CD4-positive, alpha-beta T cell treated with Interleukin-21 for 1 hour (primary cell): ENCODE results near the gene RYR3.
"Not testable (repeated sequence)": the region's sequence is repeated elsewhere in the genome, so short reads cannot be mapped to it uniquely, and the experiment has no call there.

ENCODE experiments used
- DNase-seq: peaks from one replicate; pipeline ENCODE4 v3.0.0-alpha.2; 2020

RYR3 gene

DNA sequence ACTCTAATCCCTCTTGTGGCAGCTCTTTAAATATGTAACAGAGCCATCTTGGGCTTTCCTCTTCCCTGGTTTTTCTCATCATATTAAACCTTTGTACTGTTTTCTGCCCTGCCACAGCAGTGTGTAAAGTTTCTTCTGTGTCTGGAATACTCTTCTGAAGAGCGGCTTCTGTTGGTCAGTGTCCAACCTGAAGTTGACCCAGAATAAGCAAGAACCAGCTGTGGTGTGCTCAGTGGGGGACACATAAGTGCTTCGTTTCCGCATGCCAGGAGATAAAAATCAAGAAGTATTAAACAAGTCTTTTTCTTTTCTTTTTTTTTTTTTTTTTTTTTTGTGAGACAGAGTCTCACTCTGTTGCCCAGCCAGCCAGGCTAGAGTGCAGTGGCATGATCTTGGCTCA, 484.3 kb downstream of the RYR3 start:
- no peak for DNase-seq

DNA sequence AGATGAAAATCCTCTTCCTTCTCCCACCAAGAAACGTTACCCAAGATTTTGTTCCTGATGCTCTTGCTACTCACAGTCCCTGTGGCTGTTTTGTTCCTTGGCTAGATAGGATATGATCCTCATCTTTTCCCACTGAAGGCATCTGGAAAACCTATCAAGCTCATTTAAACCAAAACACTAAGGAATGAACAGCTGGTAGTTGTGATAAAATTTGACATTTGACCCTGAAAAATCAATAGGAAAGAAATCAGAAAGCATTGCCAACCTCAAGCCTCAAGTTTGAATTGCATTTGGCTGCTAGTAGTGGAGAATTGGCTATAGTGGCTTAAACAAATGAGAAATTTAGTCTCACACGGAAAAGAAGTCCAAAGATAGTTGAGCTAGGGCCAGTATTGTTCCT, 486.9 kb downstream of the RYR3 start:
- DNase-seq, result no peak

DNA sequence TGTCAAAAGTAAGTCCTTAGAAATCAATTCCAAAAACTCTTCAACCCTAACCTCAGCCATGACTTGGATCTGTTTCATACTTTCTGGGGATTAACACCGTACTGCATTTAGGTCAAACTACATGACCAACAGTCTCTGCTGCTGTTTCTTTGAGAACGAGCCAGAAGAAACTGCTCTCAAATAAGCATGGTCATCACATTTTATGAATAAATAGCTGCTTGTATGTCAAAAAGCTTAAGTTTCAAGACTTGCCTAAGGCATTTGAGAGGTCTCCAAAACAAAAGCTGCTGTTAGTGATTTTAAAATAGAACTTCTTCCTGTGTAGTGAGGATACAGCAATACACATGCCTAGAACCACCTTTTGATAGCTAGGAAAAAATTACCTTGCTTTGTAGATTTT, 491.2 kb downstream of the RYR3 start:
- DNase-seq, result no peak

DNA sequence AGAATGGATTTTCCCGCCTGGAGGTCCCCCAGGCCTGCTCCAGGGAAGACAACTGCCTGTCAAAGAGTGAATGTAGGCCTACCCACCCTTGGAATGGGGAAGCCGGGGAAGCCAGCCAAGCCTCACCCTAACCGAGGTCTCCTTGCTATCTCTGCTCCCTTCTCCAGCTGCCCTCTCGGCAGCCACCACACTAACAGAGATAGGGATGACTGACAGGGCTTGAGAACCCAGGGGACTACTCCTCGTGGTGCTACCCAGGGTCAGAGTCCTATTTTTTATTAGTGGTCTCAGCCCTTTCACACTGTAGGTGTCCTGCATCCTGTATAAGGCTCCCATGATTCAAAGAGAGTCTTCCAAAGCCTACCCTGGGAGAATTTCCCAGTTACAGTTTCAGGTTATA, 496.9 kb downstream of the RYR3 start:
- DNase-seq, result no peak

DNA sequence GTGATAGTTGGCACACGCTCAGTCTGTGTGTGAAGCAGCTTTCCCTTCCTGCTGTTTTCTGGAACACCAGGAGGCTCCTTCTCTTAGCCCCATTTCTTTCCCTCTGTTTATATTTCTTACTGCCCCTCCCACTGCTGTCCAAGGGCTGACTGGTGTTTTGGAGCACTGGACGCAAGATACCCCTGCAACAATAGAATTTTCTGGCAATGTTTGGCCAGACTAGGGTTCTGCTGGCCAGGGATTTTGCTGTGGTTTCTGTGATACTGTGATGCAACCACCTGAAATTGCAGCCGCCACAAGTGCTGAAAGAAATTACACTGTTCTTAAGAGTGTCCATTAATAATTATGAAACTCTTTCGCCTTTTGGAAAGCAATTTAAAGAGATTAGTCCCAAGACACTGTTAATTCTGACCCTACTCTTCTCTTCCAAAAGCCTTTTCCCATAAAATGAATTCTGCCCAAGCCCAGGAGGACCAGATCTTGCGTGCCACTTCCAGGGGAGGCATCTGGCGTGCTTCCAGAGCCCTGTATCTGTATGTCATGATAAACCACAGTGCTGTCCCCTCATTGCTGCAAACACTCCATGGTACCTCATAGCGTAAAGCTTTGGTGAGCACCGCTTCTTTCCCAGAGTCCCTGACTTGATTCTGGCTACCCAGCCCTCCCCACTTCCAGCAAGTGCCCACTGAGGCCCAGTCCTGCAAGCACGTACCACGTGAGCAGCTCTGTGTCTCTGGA, 498.1 kb downstream of the RYR3 start:
- DNase-seq, result no peak

GRCh38 chr15:33810073-33810595, 499.4 kb downstream of the RYR3 start:
- no peak for DNase-seq

GRCh38 chr15:33810806-33811205, 500.0 kb downstream of the RYR3 start:
- no peak for DNase-seq

DNA sequence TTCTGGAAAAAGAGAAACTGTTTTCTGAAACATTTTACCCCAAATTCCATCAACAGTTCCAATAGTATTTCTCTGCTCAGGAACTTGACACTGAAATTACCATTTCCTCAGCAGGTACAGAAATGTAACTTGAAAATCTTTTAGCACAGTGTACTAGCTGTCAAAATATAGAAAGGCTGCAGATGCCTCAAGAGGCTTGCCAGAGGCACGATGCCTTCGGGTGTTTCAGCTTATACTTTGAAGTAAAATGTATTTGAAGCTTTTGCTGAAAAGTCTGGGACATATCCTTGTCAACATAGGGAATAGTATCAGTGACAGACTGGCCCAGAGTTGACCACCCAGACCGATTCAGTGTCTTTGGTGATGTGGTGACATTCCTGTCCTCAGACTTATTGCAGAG, 503.1 kb downstream of the RYR3 start:
- no peak for DNase-seq

DNA sequence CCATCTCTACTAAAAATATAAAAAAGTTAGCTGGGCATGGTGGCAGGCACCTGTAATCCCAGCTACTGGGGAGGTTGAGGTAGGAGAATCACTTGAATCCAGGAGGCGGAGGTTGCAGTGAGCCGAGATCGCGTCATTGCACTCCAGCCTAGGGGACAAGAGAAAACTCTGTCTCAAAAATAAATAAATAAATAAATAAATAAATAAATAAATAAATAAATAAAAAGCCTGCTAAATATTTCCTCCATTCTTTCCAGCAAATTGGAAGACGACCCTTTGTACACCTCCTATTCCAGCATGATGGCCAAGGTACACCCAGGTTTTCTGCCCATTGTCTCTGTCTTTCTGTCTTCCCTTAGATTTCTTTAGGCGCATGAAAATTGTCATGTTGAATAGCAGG, 508.7 kb downstream of the RYR3 start:
- not testable (repeated sequence) for DNase-seq

DNA sequence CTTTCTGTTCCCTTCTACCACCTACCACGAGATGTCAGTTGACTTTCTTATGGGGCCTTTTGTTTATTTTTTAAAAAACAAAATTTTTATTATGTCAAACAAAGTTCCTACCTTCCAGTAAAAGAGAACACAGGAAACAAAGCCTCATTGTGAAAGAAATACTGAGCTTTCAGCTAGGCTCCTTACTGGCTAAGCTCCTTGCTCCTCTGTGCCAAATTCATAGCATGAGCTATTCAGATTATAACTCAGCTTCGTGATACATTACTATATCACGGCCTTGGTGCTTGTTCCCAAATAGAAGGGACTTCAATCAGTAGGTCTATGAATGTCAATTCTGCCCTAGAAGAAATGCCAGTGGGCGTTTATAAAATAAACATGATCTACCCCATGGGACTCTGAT, 511.7 kb downstream of the RYR3 start:
- DNase-seq, result no peak

- DNase-seq, result no peak
Measured at GRCh38 chr15:33823119-33823518, 512.4 kb downstream of the RYR3 start.

- no peak for DNase-seq
Measured at GRCh38 chr15:33825453-33825852, 514.7 kb downstream of the RYR3 start.

DNA sequence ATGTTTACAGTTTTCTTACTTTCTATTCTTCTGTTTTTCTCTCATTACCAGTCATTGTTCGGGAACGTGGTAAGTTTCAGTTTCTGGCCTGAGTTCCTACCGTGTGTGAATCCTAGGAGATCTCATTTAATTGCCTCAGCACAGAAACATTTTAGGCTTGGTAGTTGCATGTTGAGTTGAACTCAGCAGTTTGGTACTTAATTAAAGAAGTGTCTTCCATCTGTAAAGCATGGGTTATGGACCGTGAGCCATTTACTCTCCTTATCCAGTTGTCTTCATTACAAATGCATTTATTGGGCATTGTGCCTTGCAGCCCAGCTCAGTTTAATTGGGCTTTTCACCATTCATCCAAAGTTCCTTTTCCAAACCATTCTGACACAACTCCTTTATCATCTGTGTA, 515.4 kb downstream of the RYR3 start:
- no peak for DNase-seq

DNA sequence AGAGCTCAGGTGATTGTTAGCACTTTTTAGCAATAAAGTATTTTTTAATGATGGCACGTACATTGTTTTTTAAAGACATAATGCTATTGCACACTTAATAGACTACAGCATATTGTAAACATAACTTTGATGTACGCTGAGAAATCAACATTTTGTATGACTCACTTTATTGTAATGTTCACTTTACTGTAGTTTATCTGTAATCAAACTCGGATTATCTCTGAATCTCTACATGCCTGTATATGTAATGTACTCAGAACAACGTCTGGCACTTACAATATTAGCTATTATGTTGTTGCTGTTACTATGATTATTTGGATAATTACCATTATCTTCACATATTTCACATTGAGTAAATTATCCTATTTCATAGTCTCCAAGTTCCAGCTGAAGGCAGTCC, 519.6 kb downstream of the RYR3 start:
- no peak for DNase-seq

- DNase-seq, result no peak
Measured at GRCh38 chr15:33831646-33832045, 520.9 kb downstream of the RYR3 start.

GRCh38 chr15:33834892-33835743, 524.4 kb downstream of the RYR3 start:
- DNase-seq, result no peak

DNA sequence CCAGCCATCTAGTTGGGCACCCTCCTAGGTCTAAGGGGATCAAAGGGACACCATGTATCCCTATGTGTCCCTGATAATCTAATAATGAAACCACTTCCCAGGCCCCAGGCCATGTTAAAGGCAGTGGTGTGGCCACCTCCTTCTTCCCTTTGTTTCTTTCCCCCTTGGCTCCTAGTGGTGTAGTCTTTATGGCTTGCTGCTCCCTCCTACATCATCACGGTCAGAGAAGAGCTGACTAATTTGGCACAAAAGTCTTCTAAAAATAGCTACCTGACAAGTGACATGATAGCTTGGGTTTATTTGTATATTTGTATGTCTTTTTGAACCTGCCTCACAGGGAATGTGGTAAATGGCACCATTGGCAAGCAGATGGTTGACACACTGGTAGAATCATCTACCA, 526.5 kb downstream of the RYR3 start:
- no peak for DNase-seq

GRCh38 chr15:33839540-33839939, 528.8 kb downstream of the RYR3 start:
- DNase-seq, result no peak

DNA sequence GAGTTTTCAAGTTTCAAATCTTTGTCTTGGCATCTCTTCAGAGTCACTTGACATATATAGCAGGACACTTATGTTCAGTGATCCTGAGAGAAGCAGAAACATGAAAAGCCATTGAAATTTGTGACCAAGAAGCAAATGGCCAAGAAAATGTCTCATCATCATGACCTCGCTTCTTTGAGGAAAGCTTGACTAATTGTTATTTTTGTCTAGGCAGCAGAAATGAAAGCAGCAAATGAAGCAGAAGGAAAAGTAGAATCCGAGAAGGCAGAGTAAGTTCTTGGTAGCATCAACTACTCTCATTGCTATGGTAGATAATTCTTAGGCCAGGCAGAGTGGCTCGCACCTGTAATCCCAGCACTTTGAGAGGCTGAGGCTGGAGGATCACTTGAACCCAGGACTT, 529.8 kb downstream of the RYR3 start:
- DNase-seq, result no peak

DNA sequence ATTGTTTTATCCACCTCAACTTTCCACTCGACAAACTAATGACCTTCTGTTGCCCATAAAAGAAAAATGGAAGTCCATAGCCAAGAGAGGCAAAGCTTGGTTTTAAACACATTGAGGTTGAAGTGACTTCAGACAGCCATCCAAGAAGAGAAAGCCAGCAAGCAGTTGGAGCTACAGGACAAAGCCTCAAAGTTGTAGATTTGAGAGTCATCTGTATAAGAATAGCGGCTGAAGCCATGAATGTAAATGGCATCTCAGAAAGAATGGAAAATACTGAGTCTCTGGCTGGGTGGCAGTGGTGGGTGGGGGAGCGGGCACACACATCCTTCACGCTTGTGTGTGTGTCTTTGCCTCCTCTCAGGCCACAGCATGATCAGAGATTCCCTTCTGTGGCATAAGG, 533.4 kb downstream of the RYR3 start:
- DNase-seq, result no peak

- DNase-seq, result no peak
Measured at GRCh38 chr15:33844597-33844996, 533.8 kb downstream of the RYR3 start.

- DNase-seq, result no peak
Measured at GRCh38 chr15:33846142-33846541, 535.4 kb downstream of the RYR3 start.

DNA sequence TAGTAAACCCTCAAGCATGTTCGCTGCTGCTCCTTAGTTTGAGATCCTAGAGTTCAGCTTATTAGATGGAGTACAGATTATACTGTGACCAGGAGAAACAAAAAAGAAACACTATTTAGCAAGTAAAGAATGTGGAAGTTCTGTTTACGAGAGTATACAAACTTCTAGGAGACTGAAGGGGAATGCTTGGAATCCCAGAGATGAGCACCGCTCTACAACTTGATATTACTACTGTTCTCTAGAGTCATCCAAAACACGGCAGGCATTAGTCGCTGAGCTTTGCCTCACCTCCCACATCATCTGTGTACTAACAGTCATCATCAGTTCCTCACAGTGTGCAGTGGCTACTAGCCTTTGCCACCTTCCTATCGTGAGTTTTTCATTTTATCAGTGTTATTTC, 536.1 kb downstream of the RYR3 start:
- no peak for DNase-seq

DNA sequence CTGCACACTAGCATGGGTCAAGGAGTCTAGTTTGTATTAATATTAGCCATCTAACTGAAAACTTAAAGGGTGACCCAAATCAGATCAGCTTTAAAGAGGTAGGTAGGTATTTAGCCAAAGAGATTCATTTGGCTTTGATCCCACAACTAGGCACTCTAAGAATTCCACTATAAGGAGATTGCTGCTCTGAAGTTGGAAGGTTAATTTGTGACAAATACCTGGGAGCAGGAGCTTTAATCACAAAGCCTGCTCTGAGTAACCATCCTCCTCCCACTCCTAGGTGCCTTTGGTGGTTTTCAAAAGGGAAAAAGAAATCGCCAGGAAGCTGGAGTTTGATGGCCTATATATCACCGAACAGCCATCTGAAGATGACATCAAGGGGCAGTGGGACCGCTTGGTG, 537.2 kb downstream of the RYR3 start:
- no peak for DNase-seq
